Fibroblast of villous mesenchyme (primary cell): ENCODE measurements around the gene PRORP. TPM values are rescaled to one million over a fixed set of nuclear protein-coding genes. Genes with fewer than 3 reads are reported as not detected.
"Not testable (repeated sequence)": the region's sequence is repeated elsewhere in the genome, so short reads cannot be mapped to it uniquely, and the experiment has no call there.

Experiments used
- DNase-seq: peaks from one replicate; pipeline ENCODE4 v3.0.0-alpha.2; 2010; ENCODE audit warnings: low read depth
- H3K4me3 ChIP-seq: 2 replicates; pipeline ENCODE4 v1.5.1; 2011; ENCODE audit warnings: low read depth, mild to moderate bottlenecking, low read length
- total RNA-seq: library from RNA; depleted of rRNA; stranded (reverse); fragments of >200 nt; gene quantifications from 2 replicates; pipeline ENCODE4 v1.2.3, GENCODE V29; 2012
- TF ChIP-seq, protein P1 (sequence below): IDR thresholded peaks from 2 replicates; pipeline ENCODE4 v1.5.1; 2012; ENCODE audit warnings: low read depth, mild to moderate bottlenecking, low read length; ENCODE audit not compliant: insufficient read depth

Gene PRORP
- total RNA-seq, 1 donor: 38.0 TPM

DNA sequence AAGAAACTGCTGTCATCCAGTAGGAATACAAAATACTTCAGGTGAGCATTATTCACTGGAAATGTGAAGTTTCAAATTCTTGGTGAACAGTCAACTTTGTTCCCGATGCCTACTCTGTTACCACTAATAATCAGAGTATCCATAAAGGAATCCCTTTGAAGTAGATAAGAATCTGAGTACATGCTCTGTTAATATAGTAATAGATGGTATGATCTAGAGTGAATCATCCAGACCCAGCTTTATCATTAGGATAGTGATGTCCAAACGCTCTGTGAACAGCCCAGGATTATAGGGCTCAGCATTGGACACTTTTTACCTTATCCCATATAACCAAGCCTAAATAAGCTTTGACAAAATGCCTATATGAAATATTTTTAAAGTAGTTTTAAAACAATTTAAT, 33.8 kb upstream of the PRORP start:
- no peak for DNase-seq
- no peak overlapping the region for H3K4me3 ChIP-seq
- TF ChIP-seq, protein P1, sequence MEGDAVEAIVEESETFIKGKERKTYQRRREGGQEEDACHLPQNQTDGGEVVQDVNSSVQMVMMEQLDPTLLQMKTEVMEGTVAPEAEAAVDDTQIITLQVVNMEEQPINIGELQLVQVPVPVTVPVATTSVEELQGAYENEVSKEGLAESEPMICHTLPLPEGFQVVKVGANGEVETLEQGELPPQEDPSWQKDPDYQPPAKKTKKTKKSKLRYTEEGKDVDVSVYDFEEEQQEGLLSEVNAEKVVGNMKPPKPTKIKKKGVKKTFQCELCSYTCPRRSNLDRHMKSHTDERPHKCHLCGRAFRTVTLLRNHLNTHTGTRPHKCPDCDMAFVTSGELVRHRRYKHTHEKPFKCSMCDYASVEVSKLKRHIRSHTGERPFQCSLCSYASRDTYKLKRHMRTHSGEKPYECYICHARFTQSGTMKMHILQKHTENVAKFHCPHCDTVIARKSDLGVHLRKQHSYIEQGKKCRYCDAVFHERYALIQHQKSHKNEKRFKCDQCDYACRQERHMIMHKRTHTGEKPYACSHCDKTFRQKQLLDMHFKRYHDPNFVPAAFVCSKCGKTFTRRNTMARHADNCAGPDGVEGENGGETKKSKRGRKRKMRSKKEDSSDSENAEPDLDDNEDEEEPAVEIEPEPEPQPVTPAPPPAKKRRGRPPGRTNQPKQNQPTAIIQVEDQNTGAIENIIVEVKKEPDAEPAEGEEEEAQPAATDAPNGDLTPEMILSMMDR: no peak

DNA sequence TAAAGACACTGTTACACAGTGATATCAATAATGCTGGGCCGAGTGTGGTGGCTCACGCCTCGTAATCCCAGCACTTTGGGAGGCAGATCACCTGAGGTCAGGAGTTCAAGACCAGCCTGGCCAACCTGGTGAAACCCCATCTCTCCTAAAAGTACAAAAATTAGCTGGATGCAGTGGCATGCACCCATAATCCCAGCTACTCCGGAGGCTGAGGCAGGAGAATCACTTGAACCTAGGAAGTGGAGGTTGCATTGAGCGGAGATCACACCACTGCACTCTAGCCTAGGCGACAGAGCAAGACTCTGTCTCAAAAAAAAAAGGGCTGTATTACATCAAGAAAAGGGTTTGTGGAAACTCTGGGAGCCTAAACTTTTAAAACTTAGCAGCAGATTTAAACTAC, 27.7 kb upstream of the PRORP start:
- DNase-seq, H3K4me3 ChIP-seq: not testable (repeated sequence)

DNA sequence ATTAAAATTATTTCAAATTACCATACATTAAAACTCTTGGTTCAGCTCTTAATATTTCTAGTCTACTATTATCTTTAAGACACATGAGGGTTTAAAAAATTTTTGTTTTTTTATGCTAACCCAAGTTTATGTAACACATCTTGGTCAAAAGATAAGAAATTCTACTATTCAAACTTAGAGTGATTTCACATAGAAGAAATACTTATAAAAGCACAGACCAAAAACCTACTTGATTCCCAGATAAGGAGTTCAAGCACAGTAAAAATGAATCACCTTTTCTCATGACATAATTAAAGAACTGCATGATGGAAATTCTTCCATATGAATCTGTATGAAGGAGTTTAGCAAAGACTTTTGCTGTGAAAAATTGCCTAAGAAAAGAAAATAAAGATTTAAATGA, 14.5 kb upstream of the PRORP start:
- H3K4me3 ChIP-seq: no peak overlapping the region
- TF ChIP-seq, protein P1: no peak
- peak; percentile 32 for DNase-seq

DNA sequence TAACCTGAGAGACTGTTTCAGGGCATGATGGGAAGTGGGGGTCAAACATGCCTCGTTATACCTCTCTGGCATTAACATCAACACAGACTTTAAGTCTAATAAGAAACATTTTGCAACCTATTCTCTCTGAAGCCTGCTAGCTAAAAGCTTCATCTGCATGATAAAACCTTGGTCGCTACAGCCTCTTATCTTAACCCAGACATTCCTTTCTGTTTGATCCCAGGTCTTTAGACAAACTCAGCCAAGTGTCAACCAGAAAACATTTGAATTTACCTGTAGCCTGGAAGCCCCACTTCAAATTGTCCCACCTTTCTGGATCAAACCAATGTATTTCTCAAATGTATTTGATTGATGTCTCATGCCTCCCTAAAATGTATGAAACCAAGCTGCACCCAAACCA, 9.7 kb upstream of the PRORP start:
- TF ChIP-seq, protein P1: no peak
- no peak for DNase-seq
- no peak overlapping the region for H3K4me3 ChIP-seq

DNA sequence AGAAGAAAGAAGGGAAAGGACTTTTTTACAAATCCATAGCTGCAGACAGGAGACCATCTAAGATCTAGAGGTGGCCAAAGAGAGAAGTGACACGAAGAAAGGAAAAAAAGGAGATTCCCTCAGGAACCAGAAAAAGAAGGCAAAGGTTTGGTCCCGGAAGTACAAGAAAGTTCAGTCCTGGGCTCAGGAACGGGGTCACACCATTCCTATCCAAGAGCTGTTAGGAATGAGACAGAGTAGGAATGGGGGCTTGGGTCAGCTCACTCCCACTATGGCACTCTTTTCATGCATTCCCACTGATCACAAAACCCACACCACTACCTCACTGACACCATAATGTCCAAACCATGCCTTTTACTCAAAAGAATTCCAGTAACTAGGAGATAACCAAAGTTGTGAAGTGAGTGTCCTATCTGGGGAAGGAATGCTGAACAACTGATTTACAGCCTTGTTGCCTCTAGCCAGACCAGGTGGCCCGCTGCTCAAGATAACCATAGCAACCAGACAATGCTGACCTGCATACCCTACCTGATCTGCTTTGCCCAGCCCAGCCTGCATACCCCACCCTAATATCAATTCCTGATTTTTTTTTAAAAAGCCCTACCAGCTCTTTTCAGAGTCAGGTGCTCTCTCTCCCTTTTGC, 8.9 kb upstream of the PRORP start:
- TF ChIP-seq, protein P1: no peak
- peak; percentile 58 for DNase-seq
- H3K4me3 ChIP-seq: no peak overlapping the region

DNA sequence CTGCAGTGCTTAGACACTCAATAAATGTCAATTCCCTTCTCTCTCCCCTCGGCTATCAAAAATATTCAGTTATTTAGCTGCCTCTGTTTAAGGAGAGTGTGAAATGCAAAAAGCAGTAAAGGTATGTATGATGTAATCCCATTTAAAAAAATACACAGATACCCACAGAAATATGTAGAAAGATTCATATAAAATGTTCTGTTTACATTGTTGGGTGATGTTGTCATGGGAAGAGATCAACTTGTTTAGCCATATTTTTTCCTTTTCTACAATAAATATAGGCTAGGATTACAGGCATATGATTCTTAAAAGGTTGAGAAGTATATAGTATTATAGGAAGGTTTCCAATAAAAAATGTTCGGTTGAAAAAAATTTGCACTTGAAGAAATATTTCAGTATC, 8.3 kb upstream of the PRORP start:
- TF ChIP-seq, protein P1: no peak
- H3K4me3 ChIP-seq: no peak overlapping the region
- DNase-seq: peak; percentile 92

DNA sequence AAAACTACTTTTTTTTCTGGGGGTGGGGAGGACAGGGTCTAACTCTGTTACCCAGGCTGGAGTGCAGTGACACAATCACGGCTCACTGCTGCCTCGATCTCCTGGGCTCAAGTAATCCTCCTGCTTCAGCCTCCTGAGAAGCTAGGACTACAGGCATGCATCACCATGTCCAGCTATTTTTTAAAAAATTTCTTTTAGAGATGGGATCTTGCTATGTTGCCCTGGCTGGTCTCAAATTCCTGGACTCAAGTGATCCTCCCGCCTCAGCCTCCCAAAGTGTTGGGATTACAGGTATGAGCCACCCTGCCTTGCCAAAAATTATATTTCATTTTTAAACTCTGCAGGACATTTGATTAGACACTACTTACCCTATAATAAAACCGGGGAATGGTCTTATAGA, 6.1 kb upstream of the PRORP start:
- TF ChIP-seq, protein P1: no peak
- no peak overlapping the region for H3K4me3 ChIP-seq
- DNase-seq: no peak

DNA sequence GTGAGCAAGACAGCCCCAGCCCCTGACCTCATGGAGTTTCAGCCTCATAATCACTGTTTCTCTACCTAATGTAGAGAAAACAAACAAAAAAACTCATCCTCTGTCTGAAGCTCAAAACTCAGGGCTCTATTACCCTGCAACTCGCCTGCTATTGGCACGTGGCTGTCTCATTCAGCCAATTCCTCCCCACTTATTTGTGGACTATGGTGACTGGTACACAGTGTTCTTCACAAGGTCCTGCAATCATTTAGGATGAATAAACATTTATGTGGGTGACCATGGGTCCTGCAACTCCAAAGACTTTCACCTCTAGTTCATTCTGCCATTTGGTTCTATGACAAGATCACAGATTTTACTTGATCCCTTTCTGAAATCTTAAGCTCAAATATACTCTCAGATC, 5.2 kb upstream of the PRORP start:
- TF ChIP-seq, protein P1: no peak
- no peak overlapping the region for H3K4me3 ChIP-seq
- no peak for DNase-seq
